HepG2 (cell line): ENCODE results near the gene OSBPL3. TPM values are rescaled to one million over a fixed set of nuclear protein-coding genes. Genes with fewer than 3 reads are reported as not detected.

Experiments
- ARNTL ChIP-seq: sonication (generic); formaldehyde crosslinking; IDR thresholded peaks from 2 replicates; pipeline ENCODE4 v1.4.0; 2020; ENCODE audit warnings: mild to moderate bottlenecking, missing genetic modification reagents
- DR1 ChIP-seq: sonication (generic); formaldehyde crosslinking; IDR thresholded peaks from 2 replicates; pipeline ENCODE4 v1.8.0; 2021; ENCODE audit warnings: mild to moderate bottlenecking, missing genetic modification reagents, inconsistent platforms
- EP300 ChIP-seq, 3 experiments: sonication (generic) in 1 of 3; formaldehyde crosslinking in 1 of 3; IDR thresholded peaks; 2 replicates each; pipeline versions ENCODE4 v1.5.1 to v1.6.1; 2011 to 2020; ENCODE audit warnings: low read depth in 2 of 3, low read length in 2 of 3, borderline replicate concordance in 1 of 3, improper control_type of control experiment in 1 of 3, mild to moderate bottlenecking in 1 of 3, missing genetic modification reagents in 1 of 3, moderate library complexity in 1 of 3
- GABPA ChIP-seq, 2 experiments: IDR thresholded peaks; 2 replicates each; pipeline ENCODE4 v1.6.1; 2011 to 2016; ENCODE audit warnings: low read depth in 2 of 2, low read length in 1 of 2, missing biosample characterization in 1 of 2, missing genetic modification characterization in 1 of 2
- NFE2L1 ChIP-seq: sonication (generic); formaldehyde crosslinking; IDR thresholded peaks from 2 replicates; pipeline ENCODE4 v1.4.0; 2020; ENCODE audit warnings: missing genetic modification reagents, mild to moderate bottlenecking, borderline replicate concordance
- NR3C1 ChIP-seq: sonication (generic); formaldehyde crosslinking; IDR thresholded peaks from 2 replicates; pipeline ENCODE4 v1.4.0; 2020; ENCODE audit warnings: missing genetic modification reagents
- RARA ChIP-seq: IDR thresholded peaks from 2 replicates; pipeline ENCODE4 v1.6.1; 2016; ENCODE audit warnings: missing genetic modification reagents, missing compliant biosample characterization
- RBM22 ChIP-seq: fragments of 200-400 bp; formaldehyde crosslinking; optimal IDR thresholded peaks from 2 replicates; pipeline ENCODE3; 2017; ENCODE audit warnings: mild to moderate bottlenecking, low read length, moderate library complexity
- RELA ChIP-seq: sonication (generic); formaldehyde crosslinking; IDR thresholded peaks from 2 replicates; pipeline ENCODE4 v1.4.0; 2020; ENCODE audit warnings: missing genetic modification reagents
- ZFY ChIP-seq: sonication (generic); formaldehyde crosslinking; IDR thresholded peaks from 2 replicates; pipeline ENCODE4 v1.4.0; 2020; ENCODE audit warnings: missing genetic modification reagents
- ZNF720 ChIP-seq: sonication (generic); formaldehyde crosslinking; IDR thresholded peaks from 2 replicates; pipeline ENCODE4 v1.4.0; 2020; ENCODE audit warnings: missing genetic modification reagents
- polyA plus RNA-seq, 8 experiments: library from polyadenylated mRNA; depleted of rRNA in 3 of 8; stranded (reverse) in 7 of 8; unstranded in 1 of 8; fragments of >200 nt; fragmentation: Illumina TruSeq in 4 of 8; extraction: Trizol in 4 of 8; gene quantifications; 2 replicates each; pipeline versions ENCODE4 v1.2.1 to v1.2.3, GENCODE V29; 2011 to 2016; ENCODE audit warnings: low read depth in 4 of 8, missing spikeins in 1 of 8, mixed read lengths in 1 of 8; ENCODE audit not compliant: insufficient read depth in 1 of 8
- total RNA-seq, 5 experiments: library from RNA; depleted of rRNA; stranded (reverse); fragments of >200 nt; fragmentation: Illumina TruSeq; extraction: Trizol; gene quantifications; 2 replicates each; pipeline ENCODE4 v1.2.3, GENCODE V29; 2016; ENCODE audit warnings: low read depth in 1 of 5
- TF ChIP-seq, protein P1 (sequence below): sonication (generic); formaldehyde crosslinking; IDR thresholded peaks from 2 replicates; pipeline ENCODE4 v1.9.0; 2021; ENCODE audit warnings: missing genetic modification reagents, borderline replicate concordance
- TF ChIP-seq, protein P2 (sequence below): sonication (generic); formaldehyde crosslinking; conservative IDR thresholded peaks from 2 replicates; pipeline ENCODE4 v1.8.1; 2023; ENCODE audit warnings: missing genetic modification reagents
- TF ChIP-seq, protein P3 (sequence below): sonication (generic); formaldehyde crosslinking; IDR thresholded peaks from 2 replicates; pipeline ENCODE4 v1.4.0; 2020; ENCODE audit warnings: missing genetic modification reagents
- TF ChIP-seq, protein P4 (sequence below): IDR thresholded peaks from 2 replicates; pipeline ENCODE4 v1.6.1; 2016; ENCODE audit warnings: missing compliant biosample characterization, missing genetic modification reagents, borderline replicate concordance
- TF ChIP-seq, protein P5 (sequence below): sonication (generic); formaldehyde crosslinking; IDR thresholded peaks from 2 replicates; pipeline ENCODE4 v1.8.0; 2023; ENCODE audit warnings: mild to moderate bottlenecking, missing genetic modification reagents

OSBPL3 gene
- total and polyA plus RNA-seq, 2 of the 13 experiments (the other 11 are each of a cell fraction or from before 2014, with no cell fraction given) = 8.8 to 28.9 TPM

DNA sequence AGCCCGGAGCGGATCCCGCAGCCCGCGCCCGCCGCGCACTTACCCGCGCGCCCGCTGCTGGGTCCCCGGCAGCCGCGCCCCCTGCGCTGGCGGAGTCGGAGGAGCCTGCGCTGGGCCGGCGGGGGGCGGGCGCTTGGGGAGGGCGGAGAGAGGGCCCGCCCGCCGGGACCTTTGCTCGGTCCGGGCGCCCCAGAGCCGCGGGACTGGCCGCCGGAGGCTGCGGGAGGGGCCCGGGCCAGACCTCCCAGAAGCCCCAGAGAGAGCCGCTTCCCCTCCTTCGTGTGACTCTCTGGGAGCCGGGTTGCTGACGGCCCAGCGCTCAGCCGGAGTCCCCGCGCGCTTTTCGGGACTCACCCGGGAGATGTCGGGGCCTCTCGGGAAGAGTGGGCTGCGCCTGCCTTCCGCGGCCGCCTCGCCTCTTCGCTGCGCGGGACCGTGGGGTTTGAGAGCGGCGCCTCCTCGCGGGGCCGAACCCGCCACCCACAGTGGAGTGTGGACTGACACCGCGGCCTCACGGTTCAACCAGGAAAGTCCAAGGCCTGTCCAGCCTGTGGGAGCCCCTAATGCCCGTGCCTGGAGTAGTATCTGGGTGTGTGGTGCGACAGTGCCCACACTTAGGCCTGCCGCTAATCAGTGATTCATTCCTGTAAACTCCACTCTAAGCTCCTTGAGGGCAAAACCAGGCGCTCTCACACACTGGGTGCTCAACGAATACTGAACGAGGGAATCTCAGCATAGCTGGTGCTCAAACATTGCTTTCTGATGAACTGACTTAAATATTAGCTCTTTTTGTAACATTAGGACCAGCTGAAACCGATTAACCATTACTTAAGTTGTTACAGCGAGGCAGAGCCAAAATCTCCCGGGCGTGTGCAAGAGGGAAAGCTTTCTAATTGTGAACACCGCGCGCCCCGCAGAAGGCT lies 222.4 kb downstream of the OSBPL3 start, which contains the start of gene GSDME (continued):
- TF ChIP-seq, protein P1, sequence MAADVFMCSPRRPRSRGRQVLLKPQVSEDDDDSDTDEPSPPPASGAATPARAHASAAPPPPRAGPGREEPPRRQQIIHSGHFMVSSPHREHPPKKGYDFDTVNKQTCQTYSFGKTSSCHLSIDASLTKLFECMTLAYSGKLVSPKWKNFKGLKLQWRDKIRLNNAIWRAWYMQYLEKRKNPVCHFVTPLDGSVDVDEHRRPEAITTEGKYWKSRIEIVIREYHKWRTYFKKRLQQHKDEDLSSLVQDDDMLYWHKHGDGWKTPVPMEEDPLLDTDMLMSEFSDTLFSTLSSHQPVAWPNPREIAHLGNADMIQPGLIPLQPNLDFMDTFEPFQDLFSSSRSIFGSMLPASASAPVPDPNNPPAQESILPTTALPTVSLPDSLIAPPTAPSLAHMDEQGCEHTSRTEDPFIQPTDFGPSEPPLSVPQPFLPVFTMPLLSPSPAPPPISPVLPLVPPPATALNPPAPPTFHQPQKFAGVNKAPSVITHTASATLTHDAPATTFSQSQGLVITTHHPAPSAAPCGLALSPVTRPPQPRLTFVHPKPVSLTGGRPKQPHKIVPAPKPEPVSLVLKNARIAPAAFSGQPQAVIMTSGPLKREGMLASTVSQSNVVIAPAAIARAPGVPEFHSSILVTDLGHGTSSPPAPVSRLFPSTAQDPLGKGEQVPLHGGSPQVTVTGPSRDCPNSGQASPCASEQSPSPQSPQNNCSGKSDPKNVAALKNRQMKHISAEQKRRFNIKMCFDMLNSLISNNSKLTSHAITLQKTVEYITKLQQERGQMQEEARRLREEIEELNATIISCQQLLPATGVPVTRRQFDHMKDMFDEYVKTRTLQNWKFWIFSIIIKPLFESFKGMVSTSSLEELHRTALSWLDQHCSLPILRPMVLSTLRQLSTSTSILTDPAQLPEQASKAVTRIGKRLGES = no peak
- no peak for TF ChIP-seq NR3C1 (CRISPR knock-in tag)
- TF ChIP-seq ZNF720 = no peak
- TF ChIP-seq EP300 (IDR thresholded peaks at IDR 0.05; ENCODE audit: low read depth in 2 of 2, low read length in 2 of 2) = no peak
- no peak for TF ChIP-seq EP300 (CRISPR knock-in tag; IDR thresholded peaks at IDR 0.05; ENCODE audit: borderline replicate concordance)
- no peak for TF ChIP-seq DR1 (CRISPR knock-in tag)
- no peak for TF ChIP-seq RARA
- no peak for TF ChIP-seq RBM22
- TF ChIP-seq NFE2L1 = no peak
- TF ChIP-seq, protein P2, sequence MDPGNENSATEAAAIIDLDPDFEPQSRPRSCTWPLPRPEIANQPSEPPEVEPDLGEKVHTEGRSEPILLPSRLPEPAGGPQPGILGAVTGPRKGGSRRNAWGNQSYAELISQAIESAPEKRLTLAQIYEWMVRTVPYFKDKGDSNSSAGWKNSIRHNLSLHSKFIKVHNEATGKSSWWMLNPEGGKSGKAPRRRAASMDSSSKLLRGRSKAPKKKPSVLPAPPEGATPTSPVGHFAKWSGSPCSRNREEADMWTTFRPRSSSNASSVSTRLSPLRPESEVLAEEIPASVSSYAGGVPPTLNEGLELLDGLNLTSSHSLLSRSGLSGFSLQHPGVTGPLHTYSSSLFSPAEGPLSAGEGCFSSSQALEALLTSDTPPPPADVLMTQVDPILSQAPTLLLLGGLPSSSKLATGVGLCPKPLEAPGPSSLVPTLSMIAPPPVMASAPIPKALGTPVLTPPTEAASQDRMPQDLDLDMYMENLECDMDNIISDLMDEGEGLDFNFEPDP (CRISPR knock-in tag) = no peak
- peak; percentile 88 for TF ChIP-seq ZFY (CRISPR knock-in tag)
- no peak for TF ChIP-seq RELA (CRISPR knock-in tag)
- TF ChIP-seq, protein P3, sequence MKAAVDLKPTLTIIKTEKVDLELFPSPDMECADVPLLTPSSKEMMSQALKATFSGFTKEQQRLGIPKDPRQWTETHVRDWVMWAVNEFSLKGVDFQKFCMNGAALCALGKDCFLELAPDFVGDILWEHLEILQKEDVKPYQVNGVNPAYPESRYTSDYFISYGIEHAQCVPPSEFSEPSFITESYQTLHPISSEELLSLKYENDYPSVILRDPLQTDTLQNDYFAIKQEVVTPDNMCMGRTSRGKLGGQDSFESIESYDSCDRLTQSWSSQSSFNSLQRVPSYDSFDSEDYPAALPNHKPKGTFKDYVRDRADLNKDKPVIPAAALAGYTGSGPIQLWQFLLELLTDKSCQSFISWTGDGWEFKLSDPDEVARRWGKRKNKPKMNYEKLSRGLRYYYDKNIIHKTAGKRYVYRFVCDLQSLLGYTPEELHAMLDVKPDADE (CRISPR knock-in tag) = no peak
- TF ChIP-seq ARNTL (CRISPR knock-in tag) = 0 out of 2 replicates have a peak, but pooled peaks have one; percentile 9
- TF ChIP-seq, protein P4, sequence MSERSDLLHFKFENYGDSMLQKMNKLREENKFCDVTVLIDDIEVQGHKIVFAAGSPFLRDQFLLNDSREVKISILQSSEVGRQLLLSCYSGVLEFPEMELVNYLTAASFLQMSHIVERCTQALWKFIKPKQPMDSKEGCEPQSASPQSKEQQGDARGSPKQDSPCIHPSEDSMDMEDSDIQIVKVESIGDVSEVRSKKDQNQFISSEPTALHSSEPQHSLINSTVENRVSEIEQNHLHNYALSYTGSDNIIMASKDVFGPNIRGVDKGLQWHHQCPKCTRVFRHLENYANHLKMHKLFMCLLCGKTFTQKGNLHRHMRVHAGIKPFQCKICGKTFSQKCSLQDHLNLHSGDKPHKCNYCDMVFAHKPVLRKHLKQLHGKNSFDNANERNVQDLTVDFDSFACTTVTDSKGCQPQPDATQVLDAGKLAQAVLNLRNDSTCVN (CRISPR knock-in tag) = no peak
- TF ChIP-seq GABPA (IDR thresholded peaks at IDR 0.05; ENCODE audit: low read depth, low read length) = no peak
- no peak for TF ChIP-seq GABPA (CRISPR knock-in tag; IDR thresholded peaks at IDR 0.05; ENCODE audit: low read depth)
- TF ChIP-seq, protein P5, sequence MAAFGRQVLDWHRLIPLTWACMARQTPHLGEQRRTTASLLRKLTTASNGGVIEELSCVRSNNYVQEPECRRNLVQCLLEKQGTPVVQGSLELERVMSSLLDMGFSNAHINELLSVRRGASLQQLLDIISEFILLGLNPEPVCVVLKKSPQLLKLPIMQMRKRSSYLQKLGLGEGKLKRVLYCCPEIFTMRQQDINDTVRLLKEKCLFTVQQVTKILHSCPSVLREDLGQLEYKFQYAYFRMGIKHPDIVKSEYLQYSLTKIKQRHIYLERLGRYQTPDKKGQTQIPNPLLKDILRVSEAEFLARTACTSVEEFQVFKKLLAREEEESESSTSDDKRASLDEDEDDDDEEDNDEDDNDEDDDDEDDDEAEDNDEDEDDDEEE (CRISPR knock-in tag) = 0 out of 2 replicates have a peak, but pooled peaks have one; percentile 17
